Upper lobe of left lung (tissue), 6 donors: ENCODE data around the gene COMMD4. TPM values are rescaled to one million over a fixed set of nuclear protein-coding genes. Genes with fewer than 3 reads are reported as not detected.
"Not testable (repeated sequence)": the region's sequence is repeated elsewhere in the genome, so short reads cannot be mapped to it uniquely, and the experiment has no call there.

ENCODE experiments used
- ATAC-seq, 2 donors: fragments of 200-7000 bp; cut with Tn5 transposase; one replicate each; pipeline ENCODE4 v1.9.1; 2022; ENCODE audit warnings: mild to moderate bottlenecking in 2 of 2, moderate library complexity in 2 of 2; ENCODE audit not compliant: low FRiP score in 2 of 2
- DNase-seq, 2 donors: peaks; one replicate each; pipeline ENCODE4 v3.0.0-alpha.2; 2019 to 2020
- H3K27ac ChIP-seq, 4 donors: fragments of 200-600 bp; sonication (generic); one replicate each; pipeline ENCODE4 v1.5.1; 2016 to 2019
- H3K27me3 ChIP-seq, 4 donors: fragments of 200-600 bp; sonication (generic); one replicate each; pipeline ENCODE4 v1.5.1; 2017 to 2019
- H3K36me3 ChIP-seq, 4 donors: fragments of 200-600 bp; sonication (generic); one replicate each; pipeline ENCODE4 v1.5.1; 2016 to 2019
- H3K4me1 ChIP-seq, 4 donors: fragments of 200-600 bp; sonication (generic); one replicate each; pipeline ENCODE4 v1.5.1; 2018 to 2019
- H3K4me3 ChIP-seq, 4 donors: fragments of 200-600 bp; sonication (generic); one replicate each; pipeline ENCODE4 v1.5.1; 2017 to 2019; ENCODE audit warnings: mild to moderate bottlenecking in 2 of 4, moderate library complexity in 1 of 4
- H3K9me3 ChIP-seq, 4 donors: fragments of 200-600 bp; sonication (generic); one replicate each; pipeline ENCODE4 v1.5.1; 2018 to 2019
- CTCF ChIP-seq, 6 experiments: fragments of 450-650 bp in 4 of 6; fragments of 200-600 bp in 2 of 6; sonication (generic) in 2 of 6; IDR thresholded peaks; one replicate each; pipeline ENCODE4 v1.5.1; 2016 to 2019; ENCODE audit warnings: antibody characterized with exemption in 6 of 6
- EP300 ChIP-seq, 4 donors: sonication (generic); formaldehyde crosslinking; IDR thresholded peaks; one replicate each; pipeline ENCODE4 v1.5.1; 2017; ENCODE audit warnings: antibody characterized with exemption in 4 of 4, control low read depth in 2 of 4
- POLR2A ChIP-seq, 4 donors: fragments of 450-650 bp; IDR thresholded peaks; one replicate each; pipeline ENCODE4 v1.5.1; 2016 to 2017; ENCODE audit warnings: antibody characterized with exemption in 4 of 4, mild to moderate bottlenecking in 2 of 4
- POLR2AphosphoS5 ChIP-seq, 2 donors: sonication (generic); formaldehyde crosslinking; IDR thresholded peaks; one replicate each; pipeline ENCODE4 v1.5.1; 2017; ENCODE audit warnings: antibody characterized with exemption in 2 of 2
- WGBS, 2 donors: methylation state at CpG; one replicate each; pipeline ENCODE4 v1.1.5; 2017 to 2018; 5-methylcytosine and 5-hydroxymethylcytosine counted together
- total RNA-seq, 6 donors: library from RNA; depleted of rRNA in 4 of 6; stranded (reverse); fragments of >200 nt in 4 of 6; gene quantifications; one replicate each; pipeline versions ENCODE4 v1.1.0 to v1.2.1, GENCODE V29; 2016 to 2021
- donor health status: DM: no; HTN: no; CAD: no; lungs with moderate emphysema.
- donor health status: DM: no; HTN: yes; CAD: no; lungs with severe emphysema.

Gene COMMD4
- total RNA-seq, result 100 to 1,000 TPM in 1 of 6 donors, 10 to 100 TPM in 5; 28.7 to 104 (median 76.0) TPM

GRCh38 chr15:75335705-75336355 is at the start of gene COMMD4:
Gene COMMD4, plus strand, starts transcription at chr15:75336063. Its CDS starts 27 bp downstream, at chr15:75336090.
- no peaks in the 10 kb centered on the region for H3K9me3 ChIP-seq
- peak; percentile 90 to 97 for ATAC-seq
- H3K27me3 ChIP-seq, result no peaks in the 10 kb centered on the region
- H3K4me3 ChIP-seq, result peak within 1 kb of the TSS; percentile 50 to 99 (median 94)
- H3K4me1 ChIP-seq, result peaks cover 7 to 20% (median 13%) of the 10 kb centered on the region in 4 donors
- H3K27ac ChIP-seq, result peak within 1 kb of the TSS; percentile 59 to 87 (median 80)
- H3K36me3 ChIP-seq, result peaks cover 0 to 21% (median 13%) of the 10 kb centered on the region in 4 donors
- peak; percentile 80 to 85 for TF ChIP-seq POLR2AphosphoS5 (IDR thresholded peaks at IDR 0.05)
- peak in 1 of 4 donors; percentile 60 for TF ChIP-seq POLR2A (IDR thresholded peaks at IDR 0.05)
- no peak for TF ChIP-seq CTCF (IDR thresholded peaks at IDR 0.05)
- WGBS, 2 donors, result 0% methylated on average over 16 to 23 of the region's 42 CpGs
- peak; percentile 92 to 96 for DNase-seq

GRCh38 chr15:75293660-75294059 is 42.2 kb upstream of the COMMD4 start:
- no CpG with 5 or more reads among the region's 18 CpGs for WGBS, 2 donors

GRCh38 chr15:75298541-75299310 is 37.1 kb upstream of the COMMD4 start:
- 83 to 85% methylated on average over 4 to 6 of the region's 13 CpGs for WGBS, 2 donors
- H3K36me3 ChIP-seq, H3K4me3 ChIP-seq, H3K9me3 ChIP-seq, H3K4me1 ChIP-seq, H3K27ac ChIP-seq, H3K27me3 ChIP-seq: not testable (repeated sequence)
- peak in 1 of 2 donors; percentile 44 for DNase-seq
- peak; percentile 71 to 90 for ATAC-seq

More at GRCh38 chr15:75293660-75294059, 42.2 kb upstream of the COMMD4 start:
- not testable (repeated sequence) for H3K9me3 ChIP-seq, H3K36me3 ChIP-seq, H3K4me1 ChIP-seq, H3K27me3 ChIP-seq, ATAC-seq, H3K4me3 ChIP-seq, H3K27ac ChIP-seq
- DNase-seq, result peak in 1 of 2 donors; percentile 84

GRCh38 chr15:75299311-75299688 is 36.6 kb upstream of the COMMD4 start:
- DNase-seq (peak in 1 of 2 donors; percentile 65), ATAC-seq (peak; percentile 83 to 93)
- 25% methylated on average over 5 of the region's 6 CpGs; no CpG with 5 or more reads in 1 of the 2 donors for WGBS, 2 donors
- H3K36me3 ChIP-seq, H3K27me3 ChIP-seq, H3K4me3 ChIP-seq, H3K27ac ChIP-seq, H3K4me1 ChIP-seq, H3K9me3 ChIP-seq: not testable (repeated sequence)
- peak; percentile 20 to 73 (median 33) for TF ChIP-seq CTCF (IDR thresholded peaks at IDR 0.05)

GRCh38 chr15:75300026-75300425 is 35.8 kb upstream of the COMMD4 start:
- H3K4me3 ChIP-seq, H3K9me3 ChIP-seq, DNase-seq, H3K36me3 ChIP-seq, H3K27ac ChIP-seq, H3K27me3 ChIP-seq, H3K4me1 ChIP-seq, ATAC-seq: not testable (repeated sequence)
- WGBS, 2 donors, result 71 to 76% methylated on average over 5 to 6 of the region's 6 CpGs

- H3K4me1 ChIP-seq, result no peaks in the 10 kb centered on the region
- no peaks in the 10 kb centered on the region for H3K36me3 ChIP-seq
- H3K27me3 ChIP-seq, result no peaks in the 10 kb centered on the region
- no peaks in the 10 kb centered on the region for H3K9me3 ChIP-seq
- 90 to 94% methylated on average over 5 to 6 of the region's 9 CpGs for WGBS, 2 donors
- DNase-seq, result peak in 1 of 2 donors; percentile 36
- no peak overlapping the region for H3K27ac ChIP-seq
- no peak for ATAC-seq
- no peak overlapping the region for H3K4me3 ChIP-seq
- TF ChIP-seq CTCF (IDR thresholded peaks at IDR 0.05) (no peak), POLR2AphosphoS5 (IDR thresholded peaks at IDR 0.05) (no peak), EP300 (IDR thresholded peaks at IDR 0.05) (no peak), POLR2A (IDR thresholded peaks at IDR 0.05) (no peak)
Observed at GRCh38 chr15:75302318-75302717, 33.5 kb upstream of the COMMD4 start.

- H3K36me3 ChIP-seq, result not testable (repeated sequence)
Observed at GRCh38 chr15:75302753-75303152, 33.1 kb upstream of the COMMD4 start.

More at GRCh38 chr15:75302753-75303152, 33.1 kb upstream of the COMMD4 start:
- DNase-seq, ATAC-seq, H3K27ac ChIP-seq, H3K4me1 ChIP-seq, H3K4me3 ChIP-seq, H3K9me3 ChIP-seq, H3K27me3 ChIP-seq: not testable (repeated sequence)
- 93 to 95% methylated on average over 4 of the region's 4 CpGs for WGBS, 2 donors
